ENCODE measurements around the gene CXCL17.

Gene CXCL17

GRCh38 chr19:42386974-42387707 is 55.6 kb downstream of the CXCL17 start:
- Histone ChIP-seq H3K4me3 (ENCODE audit: low read depth, low read length) (peak overlapping the region; percentile 73), H3K4me1 (ENCODE audit: control insufficient read depth, insufficient read depth, low read length) (peaks cover 2% of the 10 kb centered on the region), H3K9ac (ENCODE audit: low read depth, low read length) (peak overlapping the region; percentile 57), H3K9me3 (ENCODE audit: control insufficient read depth, insufficient read depth, low read length) (no peaks in the 10 kb centered on the region), H3K36me3 (ENCODE audit: control insufficient read depth, insufficient read depth, low read length) (no peaks in the 10 kb centered on the region), H3K27me3 (ENCODE audit: control insufficient read depth, insufficient read depth, low read length) (peaks cover 21% of the 10 kb centered on the region)

- H3K36me3 ChIP-seq (ENCODE audit: control insufficient read depth, insufficient read depth, low read length) = peaks cover 12% of the 10 kb centered on the region
- no peaks in the 10 kb centered on the region for H3K4me1 ChIP-seq (ENCODE audit: control insufficient read depth, insufficient read depth, low read length)
- H3K9me3 ChIP-seq (ENCODE audit: control insufficient read depth, insufficient read depth, low read length) = no peaks in the 10 kb centered on the region
- H3K9ac ChIP-seq (ENCODE audit: low read depth, low read length) = no peak overlapping the region
- H3K27me3 ChIP-seq (ENCODE audit: control insufficient read depth, insufficient read depth, low read length) = no peaks in the 10 kb centered on the region
- H3K4me3 ChIP-seq (ENCODE audit: low read depth, low read length) = no peak overlapping the region
Observed at GRCh38 chr19:42380155-42380554, 62.6 kb downstream of the CXCL17 start.
